HepG2 (cell line): ENCODE data around the gene TMEM150C. TPM values are rescaled to one million over a fixed set of nuclear protein-coding genes. Genes with fewer than 3 reads are reported as not detected.

Experiments
- ATAC-seq: fragments of 200-7000 bp; cut with Tn5 transposase; 3 replicates; pipeline ENCODE4 v1.9.1; 2020; ENCODE audit warnings: mild to moderate bottlenecking, moderate library complexity
- BruUV-seq: library from RNA; stranded (reverse); fragments of 400-500 nt; replicated peaks from 2 replicates; lab custom pipeline; 2021; lab: Mats Ljungman, UMichigan
- CTCF ChIA-PET: fragments of 300-600 bp; formaldehyde crosslinking; extraction: SDS; loops from one replicate; lab custom pipeline; 2021; ENCODE audit warnings: low total read pairs, inconsistent platforms, low intra/inter-chr PET ratio; lab: Yijun Ruan, JAX
- POLR2A ChIA-PET: fragments of 350-600 bp; sonication (Branson Sonifier 250); formaldehyde crosslinking; loops from one replicate; lab custom pipeline; 2020; ENCODE audit warnings: antibody characterized with exemption, inconsistent platforms; lab: Yijun Ruan, JAX
- DNase-seq: peaks from one replicate; pipeline ENCODE4 v3.0.0-alpha.2; 2015; ENCODE audit warnings: low spot score
- FAIRE-seq: peaks from 3 replicates; lab custom pipeline; 2011; peaks lifted over from hg19 to GRCh38; lab: Jason Lieb, UNC
- H2AFZ ChIP-seq: one replicate; pipeline ENCODE4 v1.6.1; 2011; ENCODE audit warnings: low read length, inconsistent platforms
- H3K27ac ChIP-seq: fragments of 300-600 bp; 3 replicates; pipeline ENCODE4 v1.8.0; 2011; ENCODE audit warnings: mixed run types, mild to moderate bottlenecking, mixed read lengths, low read length, inconsistent platforms; ENCODE audit not compliant: insufficient read depth; ENCODE audit errors: extremely low read length
- H3K27me3 ChIP-seq, 2 experiments: fragments of 200-600 bp in 1 of 2; 2 replicates in 1 of 2; 3 replicates in 1 of 2; pipeline versions ENCODE4 v1.6.0 to v1.8.0; 2011; ENCODE audit warnings: low read length in 2 of 2, mild to moderate bottlenecking in 2 of 2, moderate library complexity in 2 of 2, inconsistent platforms in 1 of 2; ENCODE audit not compliant: insufficient read depth in 2 of 2, control insufficient read depth in 1 of 2
- H3K36me3 ChIP-seq, 2 experiments: fragments of 200-600 bp in 1 of 2; replicated peaks in 1 of 2; 2 replicates in 1 of 2; 3 replicates in 1 of 2; pipeline versions ENCODE4 v1.5.1 to v1.8.0; 2011; ENCODE audit warnings: low read length in 2 of 2, inconsistent platforms in 1 of 2; ENCODE audit not compliant: insufficient read depth in 2 of 2, control insufficient read depth in 1 of 2
- H3K4me1 ChIP-seq: 2 replicates; pipeline ENCODE4 v1.5.1; 2012; ENCODE audit warnings: low read length, inconsistent platforms; ENCODE audit not compliant: insufficient read depth
- H3K4me2 ChIP-seq: 2 replicates; pipeline ENCODE4 v1.6.0; 2011; ENCODE audit warnings: low read depth, low read length, inconsistent platforms
- H3K4me3 ChIP-seq, 3 experiments: fragments of 200-600 bp in 1 of 3; sonication (generic), shearing (Covaris generic) in 1 of 3; replicated peaks in 1 of 3; 2 replicates each; pipeline ENCODE4 v1.5.1; 2011 to 2016; ENCODE audit warnings: low read length in 3 of 3, inconsistent platforms in 2 of 3, low read depth in 2 of 3, mild to moderate bottlenecking in 2 of 3, control low read depth in 1 of 3, mixed read lengths in 1 of 3; ENCODE audit not compliant: insufficient read depth in 1 of 3
- H3K79me2 ChIP-seq: one replicate; pipeline ENCODE4 v1.6.1; 2011; ENCODE audit warnings: low read length, inconsistent platforms; ENCODE audit not compliant: insufficient read depth
- H3K9ac ChIP-seq: 2 replicates; pipeline ENCODE4 v1.6.0; 2011; ENCODE audit warnings: mild to moderate bottlenecking, low read depth, low read length, inconsistent platforms; ENCODE audit not compliant: insufficient read depth
- H3K9me3 ChIP-seq: 2 replicates; pipeline ENCODE4 v1.5.1; 2012; ENCODE audit warnings: mild to moderate bottlenecking, low read length
- H4K20me1 ChIP-seq: 2 replicates; pipeline ENCODE4 v1.6.0; 2011; ENCODE audit warnings: inconsistent platforms, mild to moderate bottlenecking, low read length, moderate library complexity; ENCODE audit not compliant: insufficient read depth
- CBX2 ChIP-seq, 2 experiments: fragments of 200-600 bp in 1 of 2; sonication (generic); formaldehyde crosslinking in 1 of 2; IDR thresholded peaks; 2 replicates each; pipeline versions ENCODE4 v1.7.0 to v1.8.1; 2018 to 2022; ENCODE audit warnings: low read depth in 2 of 2, low read length in 1 of 2, mild to moderate bottlenecking in 1 of 2, missing genetic modification reagents in 1 of 2
- E2F2 ChIP-seq: sonication (generic); formaldehyde crosslinking; IDR thresholded peaks from 2 replicates; pipeline ENCODE4 v1.4.0; 2020; ENCODE audit warnings: missing genetic modification reagents, borderline replicate concordance
- SALL2 ChIP-seq: sonication (generic); formaldehyde crosslinking; IDR thresholded peaks from 2 replicates; pipeline ENCODE4 v1.8.1; 2023; ENCODE audit warnings: mild to moderate bottlenecking, missing genetic modification reagents, inconsistent platforms
- SMAD9 ChIP-seq: sonication (generic); formaldehyde crosslinking; IDR thresholded peaks from 2 replicates; pipeline ENCODE4 v1.5.1; 2020; ENCODE audit warnings: mild to moderate bottlenecking, missing genetic modification reagents
- YY1 ChIP-seq: IDR thresholded peaks from 2 replicates; pipeline ENCODE4 v1.6.1; 2011; ENCODE audit warnings: low read length, low read depth, moderate library complexity, mild to moderate bottlenecking; ENCODE audit not compliant: insufficient read depth, insufficient replicate concordance
- ZBTB10 ChIP-seq: sonication (generic); formaldehyde crosslinking; IDR thresholded peaks from 2 replicates; pipeline ENCODE4 v1.4.0; 2020; ENCODE audit warnings: missing genetic modification reagents, borderline replicate concordance
- ZFP41 ChIP-seq: sonication (generic); formaldehyde crosslinking; IDR thresholded peaks from 2 replicates; pipeline ENCODE4 v1.4.0; 2020; ENCODE audit warnings: mild to moderate bottlenecking, missing genetic modification reagents, borderline replicate concordance
- ZNF281 ChIP-seq: sonication (generic); formaldehyde crosslinking; IDR thresholded peaks from 2 replicates; pipeline ENCODE4 v1.4.0; 2020; ENCODE audit warnings: missing genetic modification reagents, borderline replicate concordance
- WGBS: methylation state at CpG from one replicate; pipeline ENCODE4 v1.1.6; 2017; ENCODE audit warnings: low lambda C conversion rate; 5-methylcytosine and 5-hydroxymethylcytosine counted together
- in situ Hi-C: cut with HindIII; loops from 2 replicates; pipeline ENCODE4 v1.10.0; 2017; ENCODE audit warnings: low pct_unique_long_range_greater_than_20kb; ENCODE audit not compliant: extremely low pct_ligation_motif_present
- intact Hi-C: fragments of 100-400 bp; cut with micrococcal nuclease; formaldehyde crosslinking; loops from one replicate; pipeline ENCODE4 v1.10.0; 2022; ENCODE audit not compliant: unreplicated experiment
- polyA plus RNA-seq, 8 experiments: library from polyadenylated mRNA; depleted of rRNA in 3 of 8; stranded (reverse) in 7 of 8; unstranded in 1 of 8; fragments of >200 nt; fragmentation: Illumina TruSeq in 4 of 8; extraction: Trizol in 4 of 8; gene quantifications; 2 replicates each; pipeline versions ENCODE4 v1.2.1 to v1.2.3, GENCODE V29; 2011 to 2016; ENCODE audit warnings: low read depth in 4 of 8, missing spikeins in 1 of 8, mixed read lengths in 1 of 8; ENCODE audit not compliant: insufficient read depth in 1 of 8
- total RNA-seq, 5 experiments: library from RNA; depleted of rRNA; stranded (reverse); fragments of >200 nt; fragmentation: Illumina TruSeq; extraction: Trizol; gene quantifications; 2 replicates each; pipeline ENCODE4 v1.2.3, GENCODE V29; 2016; ENCODE audit warnings: low read depth in 1 of 5
- TF ChIP-seq, protein P1 (sequence below): sonication (generic); formaldehyde crosslinking; IDR thresholded peaks from 2 replicates; pipeline ENCODE4 v1.4.0; 2020; ENCODE audit warnings: missing genetic modification reagents

TMEM150C gene
- total and polyA plus RNA-seq, 2 of the 13 experiments (the other 11 are each of a cell fraction or from before 2014, with no cell fraction given), result 0.33 to 0.42 TPM

DNA sequence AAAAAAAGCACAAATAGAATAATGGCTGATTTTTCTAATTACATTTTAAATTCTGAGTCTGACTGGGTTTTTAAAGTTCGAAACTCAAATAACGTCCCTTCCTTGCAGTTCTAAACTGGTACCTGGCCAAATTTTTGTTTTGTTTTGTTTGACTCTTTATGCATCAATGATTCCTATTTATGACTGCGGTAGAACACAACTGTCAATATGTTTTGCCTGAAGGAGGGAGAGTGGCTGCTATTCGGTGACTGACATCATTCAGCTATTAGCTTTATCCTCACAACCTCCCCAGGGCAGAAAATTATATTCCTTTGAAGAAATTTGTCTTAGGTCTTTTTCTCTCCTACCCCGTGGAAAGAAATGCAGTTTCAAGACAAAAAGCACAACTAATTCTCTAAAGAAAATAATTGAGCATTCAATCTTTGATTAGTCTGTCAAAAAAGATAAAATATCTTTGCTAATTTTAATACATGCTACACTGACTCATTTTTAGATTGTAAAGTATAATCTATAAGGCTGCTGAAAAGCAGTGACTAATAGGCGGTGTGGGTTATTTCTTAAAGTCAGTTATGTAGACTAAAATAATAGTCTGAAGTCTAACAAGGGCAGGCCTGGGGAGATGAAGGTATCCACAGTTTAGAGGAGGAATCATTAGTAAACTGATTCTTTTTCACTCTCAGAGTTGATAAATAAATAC lies 61.9 kb downstream of the TMEM150C start:
- no peak for DNase-seq
- Histone ChIP-seq H3K27ac (no peak overlapping the region), H3K4me1 (no peaks in the 10 kb centered on the region), H2AFZ (no peak overlapping the region), H3K36me3 (no peaks in the 10 kb centered on the region), H3K4me2 (no peak overlapping the region), H3K9ac (no peak overlapping the region), H3K79me2 (no peaks in the 10 kb centered on the region), H4K20me1 (no peaks in the 10 kb centered on the region), H3K9me3 (no peaks in the 10 kb centered on the region), H3K4me3 (no peak overlapping the region), H3K27me3 (no peaks in the 10 kb centered on the region)
- FAIRE-seq, result no peak
- intact Hi-C loops (no loop called here), in situ Hi-C loops (no loop called here)
- ChIA-PET CTCF (no interaction called here), POLR2A (no interaction called here)
- ATAC-seq, result no peak
- TF ChIP-seq ZBTB10, result no peak
- no peak for TF ChIP-seq E2F2
- no peak for TF ChIP-seq YY1
- no peak for TF ChIP-seq ZNF281 (CRISPR knock-in tag)
- TF ChIP-seq, protein P1, sequence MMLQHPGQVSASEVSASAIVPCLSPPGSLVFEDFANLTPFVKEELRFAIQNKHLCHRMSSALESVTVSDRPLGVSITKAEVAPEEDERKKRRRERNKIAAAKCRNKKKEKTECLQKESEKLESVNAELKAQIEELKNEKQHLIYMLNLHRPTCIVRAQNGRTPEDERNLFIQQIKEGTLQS (CRISPR knock-in tag), result no peak
- no peak for TF ChIP-seq ZFP41 (CRISPR knock-in tag)
- TF ChIP-seq SMAD9, result no peak
- TF ChIP-seq CBX2 (IDR thresholded peaks at IDR 0.05; ENCODE audit: low read depth, low read length), result no peak
- no peak for TF ChIP-seq CBX2 (CRISPR knock-in tag; IDR thresholded peaks at IDR 0.05; ENCODE audit: low read depth)
- no peak for TF ChIP-seq SALL2 (CRISPR knock-in tag)
- no TSS peak for BruUV-seq
- WGBS, result 69% methylated on average over 6 of the region's 6 CpGs
